ENCODE data around the gene MAPK6. TPM values are rescaled to one million over a fixed set of nuclear protein-coding genes. Genes with fewer than 3 reads are reported as not detected.
"Not testable (repeated sequence)": the region's sequence is repeated elsewhere in the genome, so short reads cannot be mapped to it uniquely, and the experiment has no call there.

Gene MAPK6
- 10 to 100 TPM; 68.8 to 75.5 TPM for total RNA-seq
- long read RNA-seq, full-length matches to known transcripts: 56 of 107 reads
- long read RNA-seq, partial matches to known transcripts: 28 of 107 reads
- long read RNA-seq, other reads (novel, unspliced or antisense): 23 of 107 reads

- DNase-seq (peak; percentile 90 to 95), ATAC-seq (peak; percentile 85)
- intact Hi-C loops (cut with DNase I, micrococcal nuclease): no loop called here
Measured at GRCh38 chr15:52018693-52019393, at the start of gene MAPK6. Gene MAPK6, plus strand, starts transcription at chr15:52019219. Its CDS starts 27,242 bp downstream, at chr15:52046461.

- DNase-seq: no peak
- intact Hi-C loops (cut with DNase I, micrococcal nuclease): no loop called here
- ATAC-seq: no peak
Measured at GRCh38 chr15:51969728-51970127, 49.3 kb upstream of the MAPK6 start.

DNA sequence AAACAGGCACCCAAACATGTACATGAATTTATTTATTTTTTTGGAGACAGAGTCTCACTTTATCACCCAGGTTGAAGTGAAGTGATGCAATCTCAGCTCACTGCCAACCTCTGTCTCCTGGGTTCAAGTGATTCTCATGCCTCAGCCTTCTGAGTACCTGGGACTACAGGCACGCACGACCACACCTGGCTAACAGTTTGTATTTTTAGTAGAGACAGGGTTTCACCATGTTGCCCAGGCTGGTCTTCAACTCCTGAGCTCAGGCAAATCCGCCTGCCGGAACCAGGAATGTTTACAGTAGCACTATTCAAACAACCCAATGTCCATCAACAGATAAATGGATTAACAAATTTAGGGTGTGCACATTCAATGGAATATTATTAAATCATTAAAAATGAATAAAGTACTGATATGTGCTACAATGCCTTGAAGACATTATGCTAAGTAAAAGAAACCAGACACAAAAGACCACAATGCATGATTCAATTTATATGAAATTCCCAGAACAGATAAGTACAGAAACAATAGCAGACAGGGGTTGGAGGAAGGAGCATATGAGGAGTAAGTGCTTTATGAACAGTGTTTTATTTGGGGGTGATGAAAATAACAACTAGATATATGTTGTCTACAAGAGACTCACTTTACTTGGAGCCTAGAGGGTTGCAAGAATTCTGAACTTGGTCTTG, 48.7 kb upstream of the MAPK6 start:
- ATAC-seq (peak; percentile 19), DNase-seq (no peak)
- intact Hi-C loops (cut with DNase I, micrococcal nuclease): no loop called here

GRCh38 chr15:51971032-51971374, 48.0 kb upstream of the MAPK6 start:
- ATAC-seq: peak; percentile 10
- intact Hi-C loops (cut with DNase I, micrococcal nuclease): no loop called here
- no peak for DNase-seq

DNA sequence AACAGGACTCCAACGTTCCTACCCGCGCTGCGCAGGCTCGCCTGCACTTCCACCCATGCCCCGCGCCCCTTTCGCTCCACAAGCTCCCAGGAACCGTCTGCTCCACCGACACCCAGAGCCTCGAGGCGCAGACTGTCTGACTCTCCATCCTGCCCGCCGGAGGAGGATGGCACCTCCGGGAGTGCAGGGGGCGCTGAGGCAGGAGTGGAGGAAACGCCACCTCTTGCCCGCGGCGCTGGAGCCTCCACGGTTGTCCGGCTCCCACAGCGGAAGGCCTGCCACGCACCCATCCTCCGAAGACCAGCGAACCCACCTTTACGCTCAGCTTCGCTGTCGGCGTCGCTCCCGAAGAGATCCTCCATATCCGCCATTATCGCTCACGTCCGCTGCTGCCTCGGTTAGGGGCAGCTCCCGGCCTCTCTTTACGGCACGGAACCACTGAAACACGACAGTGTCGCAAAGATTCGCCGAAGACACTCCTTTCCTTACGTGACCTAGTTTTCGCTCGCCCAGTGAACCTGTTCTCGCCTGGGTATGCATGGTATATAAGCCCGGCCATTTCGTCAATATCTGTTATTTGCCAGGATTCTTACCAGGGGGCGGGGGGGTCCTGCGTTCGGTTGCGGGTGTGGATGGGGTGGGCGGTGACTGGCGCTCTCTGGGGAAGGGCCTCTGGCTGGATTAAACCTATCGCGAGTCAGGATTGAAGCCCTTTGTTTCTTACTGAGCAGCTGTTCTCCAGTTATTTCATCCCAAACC, 47.5 kb upstream of the MAPK6 start, which contains the start of gene LEO1:
LEO1 (minus strand) TSS at position 404 of the 759 bp plus-strand sequence; CDS start at position 371, 33 bp downstream.
- peak; percentile 94 for ATAC-seq
- peak; percentile 89 to 95 for DNase-seq
- intact Hi-C loops (cut with DNase I, micrococcal nuclease): no loop called here

- DNase-seq (no peak), ATAC-seq (no peak)
- intact Hi-C loops (cut with DNase I, micrococcal nuclease): no loop called here
Measured at GRCh38 chr15:51973220-51973619, 45.8 kb upstream of the MAPK6 start.

DNA sequence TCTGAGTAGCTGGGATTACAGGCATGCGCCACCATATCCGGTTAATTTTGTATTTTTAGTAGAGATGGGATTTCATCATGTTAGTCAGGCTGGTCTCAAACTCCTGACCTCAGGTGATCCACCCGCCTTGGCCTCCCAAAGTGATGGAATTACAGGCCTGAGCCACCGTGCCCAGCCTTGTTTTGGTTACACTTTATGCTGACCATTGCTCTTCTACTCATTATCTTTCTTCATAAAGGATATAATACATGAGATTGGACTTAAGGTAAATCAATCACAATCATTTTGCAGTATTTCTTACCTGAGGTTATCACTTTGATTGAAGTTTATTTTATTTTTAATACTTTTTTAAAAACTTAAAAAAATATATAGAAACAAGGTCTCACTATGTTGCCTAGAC, 45.2 kb upstream of the MAPK6 start:
- ATAC-seq (no peak), DNase-seq (no peak)
- intact Hi-C loops (cut with DNase I, micrococcal nuclease): no loop called here

DNA sequence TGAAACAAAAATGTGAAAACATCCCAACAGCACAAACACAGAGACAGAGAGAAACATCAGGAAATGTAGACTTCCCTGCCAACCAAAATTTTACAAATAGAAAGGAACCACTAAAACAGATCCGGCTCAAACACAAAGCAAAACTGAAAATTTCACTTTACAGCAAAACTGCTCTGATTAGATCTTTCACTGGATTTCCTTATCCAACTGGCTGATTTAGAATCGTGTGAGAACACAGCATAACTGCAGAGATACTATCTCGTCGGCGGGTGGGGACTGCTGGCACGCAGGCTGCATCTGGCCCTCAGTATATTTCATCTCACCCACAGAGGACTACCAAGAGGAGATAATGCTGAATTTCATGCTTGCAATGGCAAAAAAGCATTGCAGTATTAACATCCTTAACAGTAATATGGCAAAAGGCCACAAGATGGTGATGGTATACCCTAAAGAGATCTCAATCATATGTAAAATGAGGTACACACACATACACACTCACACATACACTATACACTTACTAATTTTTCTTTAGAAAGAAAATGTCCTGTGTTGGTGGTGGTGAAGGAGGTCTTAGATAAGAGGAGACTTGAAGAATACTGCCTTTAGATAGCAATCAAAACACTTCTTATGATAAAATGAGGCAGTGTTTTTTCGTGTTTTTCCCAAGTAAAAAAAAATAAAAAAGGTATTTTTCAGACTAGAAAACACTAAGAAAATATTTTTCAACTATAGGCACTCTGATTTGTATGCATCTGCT, 36.8 kb upstream of the MAPK6 start:
- ATAC-seq (peak; percentile 74), DNase-seq (peak; percentile 35 to 47)
- intact Hi-C loops (cut with DNase I, micrococcal nuclease): loop anchor here in 1 of 2 donors (5.0 to 10.0 kb wide), 2 partner anchors 100 to 153 kb away; no protein-coding TSS in a partner anchor

DNA sequence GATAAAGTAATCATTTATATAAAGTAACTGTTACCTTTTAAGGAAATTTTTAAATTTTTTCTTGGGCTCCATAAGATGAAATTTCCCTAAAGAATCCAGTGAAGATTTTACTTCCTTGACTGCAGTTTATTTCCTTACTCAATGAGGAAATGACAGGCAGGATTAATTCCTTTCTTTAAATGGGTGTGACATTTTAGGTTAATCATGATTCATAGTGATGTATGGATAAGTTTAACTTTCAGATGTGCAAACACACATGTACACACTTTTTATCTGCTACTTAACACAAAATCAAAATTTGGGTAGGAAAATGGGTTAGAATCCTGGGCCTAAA, 36.3 kb upstream of the MAPK6 start:
- intact Hi-C loops (cut with DNase I, micrococcal nuclease): loop anchor here in 1 of 2 donors (5.0 to 10.0 kb wide), 2 partner anchors 100 to 152 kb away; no protein-coding TSS in a partner anchor
- ATAC-seq (peak; percentile 40), DNase-seq (no peak)

DNA sequence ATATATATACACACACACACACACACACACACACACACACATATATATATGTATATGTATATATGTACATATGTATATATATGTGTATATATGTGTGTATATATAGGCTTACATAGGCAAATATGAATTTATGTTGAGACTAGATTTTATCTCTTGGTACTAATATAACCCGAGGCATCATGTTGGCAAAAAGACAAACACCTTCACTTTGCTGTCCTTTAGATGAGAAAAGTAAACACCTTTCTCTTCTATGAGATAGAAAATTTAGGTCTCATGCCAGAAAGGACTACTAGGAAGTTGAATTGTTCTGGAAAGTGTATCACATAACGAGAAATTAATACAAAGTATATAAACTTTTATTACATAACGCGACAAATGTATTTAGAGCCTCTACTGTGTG, 27.9 kb upstream of the MAPK6 start:
- no peak for DNase-seq
- ATAC-seq: no peak
- intact Hi-C loops (cut with DNase I, micrococcal nuclease): no loop called here

DNA sequence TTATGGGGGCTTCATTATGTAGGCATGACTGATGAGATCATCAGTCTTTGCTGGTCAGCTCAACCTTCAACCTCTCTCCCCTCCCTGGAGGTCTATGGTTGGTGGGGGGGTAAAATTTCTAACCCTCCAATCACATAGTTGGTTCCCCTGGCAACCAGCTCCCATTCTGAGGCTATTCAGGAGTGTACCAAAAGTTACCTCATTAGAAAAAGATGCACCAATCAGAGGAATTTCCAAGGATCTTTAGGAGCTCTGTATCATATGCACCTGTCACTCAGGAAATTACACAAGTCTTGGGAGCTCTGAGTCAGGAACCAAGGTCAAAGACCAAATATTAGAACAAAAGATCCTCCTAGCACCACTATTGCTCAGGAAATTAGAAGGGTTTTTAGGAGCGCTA, 26.1 kb upstream of the MAPK6 start:
- intact Hi-C loops (cut with DNase I, micrococcal nuclease): no loop called here
- no peak for DNase-seq
- ATAC-seq: no peak

- DNase-seq: no peak
- ATAC-seq: no peak
- intact Hi-C loops (cut with DNase I, micrococcal nuclease): no loop called here
Measured at GRCh38 chr15:52002351-52002750, 16.7 kb upstream of the MAPK6 start.

DNA sequence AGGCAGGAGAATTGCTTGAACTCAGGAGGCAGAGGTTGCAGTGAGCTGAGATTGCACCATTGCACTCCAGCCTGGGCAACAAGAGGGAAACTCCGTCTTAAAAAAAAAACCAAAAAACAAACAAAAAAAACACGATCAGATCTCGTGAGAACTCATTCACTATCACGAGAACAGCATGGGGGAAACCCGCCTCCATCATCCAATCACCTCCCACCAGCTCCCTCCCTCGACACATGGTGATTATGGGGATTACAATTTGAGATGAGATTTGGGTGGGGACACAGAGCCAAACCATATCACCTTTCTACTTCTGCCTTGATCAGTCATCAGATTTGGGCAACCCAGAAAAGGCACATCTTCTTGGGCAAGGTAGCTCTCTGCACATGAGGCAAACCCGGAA, 15.9 kb upstream of the MAPK6 start:
- ATAC-seq; intact Hi-C loops (cut with DNase I, micrococcal nuclease); DNase-seq: not testable (repeated sequence)

DNA sequence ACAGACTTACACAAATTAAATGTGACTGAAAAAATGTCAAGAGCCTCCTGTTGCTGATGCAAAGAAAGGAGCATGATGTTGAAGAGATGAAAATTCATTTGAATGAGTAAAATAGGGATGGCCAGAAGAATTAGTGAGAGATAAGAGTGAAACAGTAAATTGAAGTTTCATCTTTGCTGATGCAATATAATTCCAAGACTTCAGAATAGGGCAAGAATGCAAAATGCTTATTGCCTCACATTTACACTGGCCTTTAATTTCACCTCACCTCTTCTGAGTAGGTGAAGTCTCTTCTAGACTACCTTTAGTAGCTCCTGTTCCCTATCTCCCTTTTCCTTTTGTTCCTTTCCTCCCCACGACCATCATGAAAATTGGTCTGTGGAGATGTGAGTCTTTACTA, 15.3 kb upstream of the MAPK6 start:
- ATAC-seq (no peak), DNase-seq (no peak)
- intact Hi-C loops (cut with DNase I, micrococcal nuclease): no loop called here

- intact Hi-C loops (cut with DNase I, micrococcal nuclease): no loop called here
- DNase-seq: no peak
- no peak for ATAC-seq
Measured at GRCh38 chr15:52004806-52005205, 14.2 kb upstream of the MAPK6 start.

GRCh38 chr15:52005748-52006701, 13.0 kb upstream of the MAPK6 start:
- ATAC-seq (no peak), DNase-seq (no peak)
- intact Hi-C loops (cut with DNase I, micrococcal nuclease): no loop called here

GRCh38 chr15:52006702-52007340, 12.2 kb upstream of the MAPK6 start:
- intact Hi-C loops (cut with DNase I, micrococcal nuclease): no loop called here
- ATAC-seq (peak; percentile 40), DNase-seq (no peak)
